ENCODE results near the gene CHGA. TPM values are rescaled to one million over a fixed set of nuclear protein-coding genes. Genes with fewer than 3 reads are reported as not detected.

Gene CHGA
- total and polyA plus RNA-seq, 4 donors: 25.3 to 143 (median 87.3) TPM

Other genes starting within 250 kb of the CHGA start
- 100 to 1,000 TPM in 1 of 2 donors, 10 to 100 TPM in 1; 89.6 to 118 TPM for gene LGMN, start 174.5 kb upstream of the CHGA start, total RNA-seq
- gene LGMN, start 174.5 kb upstream of the CHGA start, polyA plus RNA-seq (ENCODE audit: insufficient read length in 2 of 2): 10 to 100 TPM; 67.4 to 86.9 TPM
- gene GOLGA5, start 128.8 kb upstream of the CHGA start, total RNA-seq: 10 to 100 TPM; 32.4 to 38.6 TPM
- gene GOLGA5, start 128.8 kb upstream of the CHGA start, polyA plus RNA-seq (ENCODE audit: insufficient read length in 2 of 2): 10 to 100 TPM; 28.1 to 30.8 TPM
- 10 to 100 TPM; 33.8 to 40.2 TPM for gene ITPK1, start 192.8 kb downstream of the CHGA start, total RNA-seq
- gene ITPK1, start 192.8 kb downstream of the CHGA start, polyA plus RNA-seq (ENCODE audit: insufficient read length in 2 of 2): 100 to 1,000 TPM; 126 to 147 TPM